Tibial nerve (tissue), 4 donors: ENCODE data around the gene RAD9A. TPM values are rescaled to one million over a fixed set of nuclear protein-coding genes. Genes with fewer than 3 reads are reported as not detected.

Experiments
- DNase-seq, 2 donors: peaks; one replicate each; pipeline ENCODE4 v3.0.0-alpha.2; 2019; ENCODE audit warnings: low spot score in 2 of 2
- H3K27ac ChIP-seq, 4 donors: fragments of 200-600 bp; sonication (generic) in 3 of 4; one replicate each; pipeline ENCODE4 v1.5.1; 2017 to 2019; ENCODE audit warnings: mild to moderate bottlenecking in 1 of 4
- H3K27me3 ChIP-seq, 2 donors: fragments of 200-600 bp; sonication (generic) in 1 of 2; one replicate each; pipeline versions ENCODE4 v1.5.1 to v1.6.0; 2017 to 2019
- H3K36me3 ChIP-seq, 3 donors: fragments of 200-600 bp; sonication (generic); one replicate each; pipeline ENCODE4 v1.5.1; 2018 to 2019
- H3K4me1 ChIP-seq, 4 donors: fragments of 200-600 bp; sonication (generic) in 3 of 4; one replicate each; pipeline ENCODE4 v1.5.1; 2017 to 2019
- H3K4me3 ChIP-seq, 4 donors: fragments of 200-600 bp; sonication (generic) in 3 of 4; one replicate each; pipeline ENCODE4 v1.5.1; 2017 to 2019; ENCODE audit warnings: mild to moderate bottlenecking in 1 of 4, moderate library complexity in 1 of 4
- H3K9me3 ChIP-seq, 4 donors: fragments of 200-600 bp; sonication (generic) in 3 of 4; one replicate each; pipeline ENCODE4 v1.5.1; 2017 to 2019
- EP300 ChIP-seq, 2 donors: sonication (generic); formaldehyde crosslinking; IDR thresholded peaks; one replicate each; pipeline ENCODE4 v1.6.1; 2017; ENCODE audit warnings: antibody characterized with exemption in 2 of 2, mild to moderate bottlenecking in 1 of 2
- POLR2A ChIP-seq, 2 donors: fragments of 450-650 bp; IDR thresholded peaks; one replicate each; pipeline ENCODE4 v1.6.1; 2017; ENCODE audit warnings: antibody characterized with exemption in 2 of 2, mild to moderate bottlenecking in 2 of 2, moderate library complexity in 2 of 2
- WGBS, 2 donors: methylation state at CpG; one replicate each; pipeline ENCODE4 v1.1.5; 2018; 5-methylcytosine and 5-hydroxymethylcytosine counted together
- total RNA-seq, 4 donors: library from RNA; depleted of rRNA; stranded (reverse); fragments of >200 nt; gene quantifications; one replicate each; pipeline ENCODE4 v1.1.0, GENCODE V29; 2016
- TF ChIP-seq, protein P1 (sequence below), 5 experiments: fragments of 200-600 bp in 3 of 5; fragments of 450-650 bp in 2 of 5; sonication (generic) in 3 of 5; IDR thresholded peaks; one replicate each; pipeline ENCODE4 v1.5.1; 2016 to 2019; ENCODE audit warnings: antibody characterized with exemption in 5 of 5, mild to moderate bottlenecking in 3 of 5, moderate library complexity in 2 of 5

The RAD9A gene
- total RNA-seq, 4 donors from 2014 or later = 22.7 to 39.0 (median 36.4) TPM

DNA sequence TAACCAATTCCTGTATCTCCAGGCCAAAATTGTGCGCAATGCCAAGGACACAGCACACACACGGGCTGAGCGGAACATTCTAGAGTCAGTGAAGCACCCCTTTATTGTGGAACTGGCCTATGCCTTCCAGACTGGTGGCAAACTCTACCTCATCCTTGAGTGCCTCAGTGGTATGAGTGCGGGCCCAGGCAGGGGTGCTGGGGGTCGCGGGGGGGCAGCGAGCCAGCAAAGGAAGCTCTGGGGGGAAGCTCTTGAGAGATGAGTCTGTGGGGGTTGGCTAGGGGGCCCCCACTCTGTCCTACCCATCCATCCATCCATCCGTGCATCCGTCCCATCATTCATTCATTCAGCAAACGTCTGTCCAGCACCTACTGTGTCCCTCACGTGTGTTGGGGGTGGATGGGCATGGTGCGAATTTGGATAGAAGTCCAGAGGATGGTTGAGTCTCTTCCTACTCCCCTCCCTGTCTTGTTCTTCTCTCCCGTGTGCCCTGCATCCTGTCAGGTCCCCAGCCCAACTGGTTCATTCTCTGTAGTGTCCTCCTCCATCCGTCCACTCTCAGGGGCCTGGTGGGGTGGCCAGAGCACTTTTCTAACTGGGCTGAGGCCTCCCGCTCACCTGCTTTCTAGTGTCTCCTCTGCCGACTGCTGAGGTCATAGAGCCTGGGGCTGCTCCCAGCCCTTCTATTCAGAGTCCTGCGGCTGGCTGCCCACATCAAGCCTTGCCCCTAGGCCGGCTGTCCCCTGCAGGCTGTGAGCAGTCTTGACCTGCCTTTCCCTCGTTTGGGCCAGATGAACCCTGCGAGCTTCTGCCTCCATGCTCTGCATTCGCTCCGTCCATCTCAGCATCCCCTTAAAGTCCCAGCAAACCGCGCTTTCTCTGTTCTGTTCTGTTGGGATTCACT lies 39.8 kb downstream of the RAD9A start:
- peaks cover 0 to 70% (median 19%) of the 10 kb centered on the region in 3 donors for H3K36me3 ChIP-seq
- DNase-seq = no peak
- H3K27me3 ChIP-seq = no peaks in the 10 kb centered on the region
- WGBS, 2 donors = 89 to 93% methylated on average over 24 of the region's 24 CpGs
- H3K4me3 ChIP-seq = no peak overlapping the region
- H3K9me3 ChIP-seq = no peaks in the 10 kb centered on the region
- no peak overlapping the region for H3K27ac ChIP-seq
- no peak for TF ChIP-seq EP300 (IDR thresholded peaks at IDR 0.05)
- peaks cover 0 to 34% (median 12%) of the 10 kb centered on the region in 4 donors for H3K4me1 ChIP-seq

DNA sequence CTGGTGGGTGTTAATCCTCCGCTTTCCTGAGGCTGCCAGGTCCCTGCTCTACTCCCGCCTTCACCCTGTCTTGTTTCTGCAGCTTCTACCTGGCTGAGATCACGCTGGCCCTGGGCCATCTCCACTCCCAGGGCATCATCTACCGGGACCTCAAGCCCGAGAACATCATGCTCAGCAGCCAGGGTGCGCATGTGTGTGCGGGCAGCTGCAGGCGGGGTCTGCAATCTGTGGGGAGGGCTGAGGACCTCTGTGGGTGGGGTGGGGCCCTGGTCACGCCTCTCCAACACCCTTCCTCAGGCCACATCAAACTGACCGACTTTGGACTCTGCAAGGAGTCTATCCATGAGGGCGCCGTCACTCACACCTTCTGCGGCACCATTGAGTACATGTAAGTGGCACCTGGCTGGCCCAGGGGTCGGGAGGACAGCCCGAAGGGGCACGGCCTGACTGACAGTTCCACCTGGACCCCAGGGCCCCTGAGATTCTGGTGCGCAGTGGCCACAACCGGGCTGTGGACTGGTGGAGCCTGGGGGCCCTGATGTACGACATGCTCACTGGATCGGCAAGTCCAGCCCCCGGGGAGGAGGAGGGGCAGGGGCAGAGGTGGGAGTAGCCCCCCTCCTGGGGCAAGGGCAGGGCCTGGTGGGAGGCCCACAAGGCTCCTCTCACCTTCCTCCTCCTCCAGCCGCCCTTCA lies 41.0 kb downstream of the RAD9A start:
- H3K36me3 ChIP-seq = peaks cover 0 to 82% (median 19%) of the 10 kb centered on the region in 3 donors

DNA sequence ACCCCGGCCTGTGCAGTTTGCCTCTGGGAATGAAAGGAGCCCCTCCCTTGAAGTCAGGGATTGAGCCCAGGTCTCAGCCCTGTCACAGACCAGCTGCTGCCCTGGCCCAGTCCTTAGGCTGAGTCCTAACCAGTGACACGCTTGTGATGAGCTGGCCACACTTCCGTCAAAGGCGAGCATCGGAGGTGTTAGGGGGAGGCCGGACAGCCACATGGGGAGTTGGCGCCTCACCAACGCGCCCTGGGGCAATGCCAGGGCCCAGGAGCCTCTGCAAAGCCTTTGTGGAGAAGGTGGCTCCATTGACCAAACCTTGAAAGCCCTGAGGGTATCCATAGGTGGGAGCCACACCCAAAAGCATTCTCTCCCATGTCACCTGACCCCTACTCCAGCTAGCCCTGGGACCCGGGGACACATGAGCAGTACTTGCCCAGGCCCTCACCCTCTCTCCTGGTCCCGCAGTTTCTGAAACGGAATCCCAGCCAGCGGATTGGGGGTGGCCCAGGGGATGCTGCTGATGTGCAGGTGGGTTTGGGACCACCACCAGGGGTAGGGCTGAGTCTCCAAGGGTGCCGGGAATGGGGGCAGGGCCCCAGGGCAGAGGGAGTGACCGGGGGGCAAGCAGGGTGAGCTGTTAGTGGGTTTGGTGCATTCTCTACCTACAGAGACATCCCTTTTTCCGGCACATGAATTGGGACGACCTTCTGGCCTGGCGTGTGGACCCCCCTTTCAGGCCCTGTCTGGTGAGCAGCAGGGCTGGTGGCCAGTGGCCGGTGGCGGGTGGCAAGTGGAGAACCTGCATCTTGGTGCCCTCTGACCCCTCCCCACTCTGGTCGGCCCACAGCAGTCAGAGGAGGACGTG lies 42.0 kb downstream of the RAD9A start:
- Histone ChIP-seq H3K4me1 (peaks cover 0 to 34% (median 12%) of the 10 kb centered on the region in 4 donors), H3K9me3 (no peaks in the 10 kb centered on the region), H3K36me3 (peaks cover 0 to 91% (median 19%) of the 10 kb centered on the region in 3 donors), H3K4me3 (no peak overlapping the region), H3K27me3 (no peaks in the 10 kb centered on the region), H3K27ac (no peak overlapping the region)
- TF ChIP-seq POLR2A (IDR thresholded peaks at IDR 0.05) (no peak), EP300 (IDR thresholded peaks at IDR 0.05) (no peak)
- TF ChIP-seq, protein P1, sequence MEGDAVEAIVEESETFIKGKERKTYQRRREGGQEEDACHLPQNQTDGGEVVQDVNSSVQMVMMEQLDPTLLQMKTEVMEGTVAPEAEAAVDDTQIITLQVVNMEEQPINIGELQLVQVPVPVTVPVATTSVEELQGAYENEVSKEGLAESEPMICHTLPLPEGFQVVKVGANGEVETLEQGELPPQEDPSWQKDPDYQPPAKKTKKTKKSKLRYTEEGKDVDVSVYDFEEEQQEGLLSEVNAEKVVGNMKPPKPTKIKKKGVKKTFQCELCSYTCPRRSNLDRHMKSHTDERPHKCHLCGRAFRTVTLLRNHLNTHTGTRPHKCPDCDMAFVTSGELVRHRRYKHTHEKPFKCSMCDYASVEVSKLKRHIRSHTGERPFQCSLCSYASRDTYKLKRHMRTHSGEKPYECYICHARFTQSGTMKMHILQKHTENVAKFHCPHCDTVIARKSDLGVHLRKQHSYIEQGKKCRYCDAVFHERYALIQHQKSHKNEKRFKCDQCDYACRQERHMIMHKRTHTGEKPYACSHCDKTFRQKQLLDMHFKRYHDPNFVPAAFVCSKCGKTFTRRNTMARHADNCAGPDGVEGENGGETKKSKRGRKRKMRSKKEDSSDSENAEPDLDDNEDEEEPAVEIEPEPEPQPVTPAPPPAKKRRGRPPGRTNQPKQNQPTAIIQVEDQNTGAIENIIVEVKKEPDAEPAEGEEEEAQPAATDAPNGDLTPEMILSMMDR (IDR thresholded peaks at IDR 0.05) = no peak
- 84 to 85% methylated on average over 12 to 16 of the region's 22 CpGs for WGBS, 2 donors
- no peak for DNase-seq

More for the DNA sequence above, 41.0 kb downstream of the RAD9A start:
- no peaks in the 10 kb centered on the region for H3K27me3 ChIP-seq
- H3K4me3 ChIP-seq = no peak overlapping the region
- no peak for DNase-seq
- TF ChIP-seq, protein P1 (IDR thresholded peaks at IDR 0.05) = no peak
- TF ChIP-seq EP300 (IDR thresholded peaks at IDR 0.05) (no peak), POLR2A (IDR thresholded peaks at IDR 0.05) (no peak)
- H3K9me3 ChIP-seq = no peaks in the 10 kb centered on the region
- 89 to 90% methylated on average over 13 to 22 of the region's 22 CpGs for WGBS, 2 donors
- H3K27ac ChIP-seq = no peak overlapping the region
- H3K4me1 ChIP-seq = peaks cover 0 to 37% (median 12%) of the 10 kb centered on the region in 4 donors

DNA sequence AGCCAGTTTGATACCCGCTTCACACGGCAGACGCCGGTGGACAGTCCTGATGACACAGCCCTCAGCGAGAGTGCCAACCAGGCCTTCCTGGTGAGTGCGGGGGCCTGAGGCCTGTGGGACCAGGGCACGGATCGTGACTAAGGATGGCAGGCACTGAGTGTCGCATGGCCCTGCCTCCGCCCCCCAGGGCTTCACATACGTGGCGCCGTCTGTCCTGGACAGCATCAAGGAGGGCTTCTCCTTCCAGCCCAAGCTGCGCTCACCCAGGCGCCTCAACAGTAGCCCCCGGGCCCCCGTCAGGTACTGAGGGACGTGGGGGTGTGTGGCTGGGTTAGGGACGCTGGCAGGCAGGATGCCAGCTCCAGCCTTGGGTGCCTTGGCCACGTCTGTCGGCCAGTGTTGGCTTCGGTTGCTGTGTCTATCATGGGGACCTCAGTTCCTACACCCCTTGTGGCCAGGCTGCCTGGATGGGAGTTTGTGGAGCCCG lies 42.7 kb downstream of the RAD9A start:
- 79 to 100% methylated on average over 1 to 18 of the region's 23 CpGs for WGBS, 2 donors
- Histone ChIP-seq H3K27ac (no peak overlapping the region), H3K36me3 (peaks cover 0 to 97% (median 19%) of the 10 kb centered on the region in 3 donors), H3K4me3 (no peak overlapping the region), H3K9me3 (no peaks in the 10 kb centered on the region), H3K27me3 (no peaks in the 10 kb centered on the region), H3K4me1 (peaks cover 0 to 31% (median 9%) of the 10 kb centered on the region in 4 donors)
- DNase-seq = no peak
- TF ChIP-seq EP300 (IDR thresholded peaks at IDR 0.05) (no peak), POLR2A (IDR thresholded peaks at IDR 0.05) (no peak)
- TF ChIP-seq, protein P1 (IDR thresholded peaks at IDR 0.05) = no peak
